Esophagus muscularis mucosa (tissue), 4 donors: ENCODE results near the gene SIGLEC12. TPM values are rescaled to one million over a fixed set of nuclear protein-coding genes. Genes with fewer than 3 reads are reported as not detected.

Experiments used
- DNase-seq: peaks from one replicate; pipeline ENCODE4 v3.0.0-alpha.2; 2017; ENCODE audit errors: extremely low spot score
- H3K27ac ChIP-seq, 4 donors: fragments of 200-600 bp; sonication (generic); replicated peaks in 1 of 4; 1 replicate in 3 of 4; 2 replicates in 1 of 4; pipeline ENCODE4 v1.5.1; 2016 to 2019; ENCODE audit warnings: mild to moderate bottlenecking in 1 of 4
- H3K27me3 ChIP-seq, 4 donors: fragments of 200-600 bp; sonication (generic); one replicate each; pipeline versions ENCODE4 v1.5.1 to v1.6.0; 2016 to 2019
- H3K36me3 ChIP-seq, 4 donors: fragments of 200-600 bp; sonication (generic); one replicate each; pipeline ENCODE4 v1.5.1; 2016 to 2019
- H3K4me1 ChIP-seq, 4 donors: fragments of 200-600 bp; sonication (generic); one replicate each; pipeline ENCODE4 v1.5.1; 2016 to 2019
- H3K4me3 ChIP-seq, 4 donors: fragments of 200-600 bp; sonication (generic); 1 replicate in 2 of 4; 2 replicates in 2 of 4; pipeline ENCODE4 v1.5.1; 2016 to 2019; ENCODE audit warnings: mild to moderate bottlenecking in 4 of 4, moderate library complexity in 1 of 4
- H3K9me3 ChIP-seq, 4 donors: fragments of 200-600 bp; sonication (generic); 1 replicate in 3 of 4; 2 replicates in 1 of 4; pipeline ENCODE4 v1.5.1; 2016 to 2019
- CTCF ChIP-seq, 3 experiments: fragments of 200-600 bp in 2 of 3; fragments of 450-650 bp in 1 of 3; sonication (generic) in 2 of 3; IDR thresholded peaks; one replicate each; pipeline ENCODE4 v1.5.1; 2017 to 2019; ENCODE audit warnings: antibody characterized with exemption in 3 of 3, mild to moderate bottlenecking in 2 of 3, moderate library complexity in 1 of 3
- EP300 ChIP-seq: sonication (generic); formaldehyde crosslinking; IDR thresholded peaks from one replicate; pipeline ENCODE4 v1.6.1; 2017; ENCODE audit warnings: antibody characterized with exemption
- POLR2A ChIP-seq: fragments of 450-650 bp; IDR thresholded peaks from one replicate; pipeline ENCODE4 v1.6.1; 2017; ENCODE audit warnings: antibody characterized with exemption, moderate library complexity, mild to moderate bottlenecking, low read depth
- POLR2AphosphoS5 ChIP-seq, 2 donors: sonication (generic); formaldehyde crosslinking; IDR thresholded peaks; one replicate each; pipeline ENCODE4 v1.6.1; 2017; ENCODE audit warnings: antibody characterized with exemption in 2 of 2
- WGBS: methylation state at CpG from one replicate; pipeline ENCODE4 v1.1.5; 2018; 5-methylcytosine and 5-hydroxymethylcytosine counted together
- intact Hi-C: fragments of 100-400 bp; cut with DNase I; formaldehyde crosslinking; loops from one replicate; pipeline ENCODE4 v1.15.1; 2023
- total RNA-seq, 4 donors: library from RNA; depleted of rRNA; stranded (reverse); fragments of >200 nt; gene quantifications; one replicate each; pipeline versions ENCODE4 v1.1.0 to v1.2.1, GENCODE V29; 2016

Gene SIGLEC12
- total RNA-seq, 4 donors from 2014 or later: 0.29 TPM; not detected in 3

DNA sequence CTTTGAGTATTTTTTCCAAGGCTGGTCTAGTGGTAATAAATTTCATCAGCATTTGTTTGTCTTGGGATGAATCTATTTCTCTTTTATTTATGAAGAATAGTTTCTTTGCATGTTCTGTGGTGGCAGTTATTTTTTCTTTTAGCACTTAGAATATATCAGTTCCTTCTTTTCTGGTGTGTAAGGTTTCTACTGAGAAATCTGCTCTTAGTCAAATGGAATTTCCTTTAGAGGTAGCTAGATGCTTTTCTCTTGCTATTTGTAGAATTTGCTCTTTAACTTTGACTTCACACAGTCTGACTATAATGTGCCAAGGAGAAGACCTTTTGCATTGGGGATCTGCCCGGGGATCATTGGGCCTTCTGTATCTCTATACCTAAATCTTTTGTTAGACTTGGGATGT is 33.9 kb upstream of the SIGLEC12 start:
- no peak overlapping the region for H3K4me3 ChIP-seq

DNA sequence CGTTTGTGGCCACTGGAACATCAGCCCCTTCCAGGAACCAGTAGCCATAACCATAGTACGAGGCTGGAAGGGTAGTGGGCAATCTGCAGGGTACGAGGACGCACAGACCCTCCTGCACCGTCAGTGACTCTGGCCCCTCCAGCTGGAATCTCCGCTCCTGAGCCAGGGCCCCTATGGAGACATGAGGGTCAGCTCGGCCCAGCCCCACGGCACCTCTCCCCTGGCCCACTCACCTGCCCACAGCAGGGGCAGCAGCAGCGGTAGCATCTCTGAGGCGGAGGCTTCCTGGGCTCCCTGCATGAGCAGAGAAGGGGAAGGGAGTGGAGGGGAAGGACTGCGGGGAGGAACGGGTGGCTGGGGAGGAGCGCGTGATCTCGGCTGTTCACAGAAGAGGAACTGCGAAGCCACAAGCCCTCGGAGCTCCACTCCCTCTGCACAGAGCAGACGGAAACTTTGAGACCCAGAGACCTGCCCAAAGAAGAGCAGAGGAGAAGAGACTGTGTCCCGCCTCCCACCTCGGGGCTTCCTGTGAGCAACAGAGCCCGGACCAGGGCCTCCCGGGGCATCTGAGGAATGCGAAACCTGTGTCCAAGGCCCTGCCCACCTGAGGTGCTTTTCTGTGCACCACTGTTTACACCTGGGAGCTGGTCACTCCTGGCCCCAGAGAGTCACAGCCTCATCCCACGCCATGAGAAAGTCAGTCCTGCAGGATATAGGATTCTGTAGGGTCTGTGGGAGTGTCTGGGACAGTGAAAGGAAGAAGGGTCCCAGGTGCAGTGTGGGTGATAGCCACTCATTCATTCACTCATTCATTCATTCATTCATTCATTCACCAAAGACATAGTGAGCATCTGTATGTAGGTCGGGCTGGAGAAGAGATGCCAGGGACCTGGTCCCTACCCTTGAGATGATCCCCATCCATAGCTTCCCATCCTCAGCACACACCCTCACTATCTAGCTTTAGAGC is 30.0 kb upstream of the SIGLEC12 start, which contains the start of gene SIGLEC6:
SIGLEC6 (minus strand) TSS at position 322 of the 967 bp plus-strand sequence; CDS start at position 300, 22 bp downstream.
- 32% methylated on average over 24 of the region's 25 CpGs for WGBS
- TF ChIP-seq POLR2A (no peak), EP300 (no peak)
- Histone ChIP-seq H3K4me1 (no peaks in the 10 kb centered on the region), H3K27me3 (peaks cover 0 to 55% (median 0%) of the 10 kb centered on the region in 4 donors), H3K27ac (no peak within 1 kb of the TSS), H3K9me3 (peaks cover 0 to 10% (median 3%) of the 10 kb centered on the region in 4 donors), H3K4me3 (no peak within 1 kb of the TSS), H3K36me3 (no peaks in the 10 kb centered on the region)
- DNase-seq: no peak
- intact Hi-C loops: no loop called here

More for the DNA sequence above, 33.9 kb upstream of the SIGLEC12 start:
- H3K36me3 ChIP-seq: no peaks in the 10 kb centered on the region
- no peaks in the 10 kb centered on the region for H3K4me1 ChIP-seq
- WGBS: 81% methylated on average over 1 of the region's 1 CpG
- TF ChIP-seq POLR2A: no peak
- TF ChIP-seq EP300: no peak
- TF ChIP-seq POLR2AphosphoS5 (IDR thresholded peaks at IDR 0.05): no peak
- no peak for TF ChIP-seq CTCF (IDR thresholded peaks at IDR 0.05)
- peaks cover 0 to 58% (median 0%) of the 10 kb centered on the region in 4 donors for H3K27me3 ChIP-seq
- no peak for DNase-seq
- intact Hi-C loops: no loop called here
- peaks cover 0 to 10% (median 3%) of the 10 kb centered on the region in 4 donors for H3K9me3 ChIP-seq
- no peak overlapping the region for H3K27ac ChIP-seq

DNA sequence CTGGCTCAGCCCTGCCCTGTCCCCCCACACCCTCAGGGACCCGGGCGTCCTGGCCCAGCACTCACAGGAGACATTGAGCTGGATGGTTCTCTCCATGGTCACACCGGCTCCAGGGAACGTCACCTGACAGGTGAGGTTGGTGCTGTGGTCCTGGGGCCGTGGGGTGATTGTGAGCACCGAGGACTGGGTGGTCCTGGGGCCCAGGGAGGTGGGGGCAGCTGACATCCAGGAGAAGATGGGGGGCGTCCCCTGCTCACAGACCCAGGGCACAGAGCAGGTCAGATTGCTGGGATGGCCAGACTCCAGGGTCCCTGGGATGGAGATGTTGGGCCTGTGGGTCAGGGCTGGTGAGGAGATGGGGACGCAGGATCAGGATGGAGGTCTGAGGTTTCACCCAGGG is 29.0 kb upstream of the SIGLEC12 start:
- H3K27me3 ChIP-seq: peaks cover 0 to 57% (median 0%) of the 10 kb centered on the region in 4 donors
- no peaks in the 10 kb centered on the region for H3K4me1 ChIP-seq
- no peak overlapping the region for H3K4me3 ChIP-seq
- H3K36me3 ChIP-seq: no peaks in the 10 kb centered on the region
- intact Hi-C loops: no loop called here
- H3K9me3 ChIP-seq: peaks cover 0 to 10% (median 2%) of the 10 kb centered on the region in 4 donors
- no peak overlapping the region for H3K27ac ChIP-seq
- TF ChIP-seq POLR2A: no peak
- no peak for TF ChIP-seq POLR2AphosphoS5 (IDR thresholded peaks at IDR 0.05)
- no peak for TF ChIP-seq EP300
- TF ChIP-seq CTCF (IDR thresholded peaks at IDR 0.05): no peak
- DNase-seq: no peak
- WGBS: 85% methylated on average over 8 of the region's 8 CpGs

GRCh38 chr19:51529301-51529700 is 27.7 kb upstream of the SIGLEC12 start:
- no peaks in the 10 kb centered on the region for H3K36me3 ChIP-seq
- no peak overlapping the region for H3K27ac ChIP-seq
- intact Hi-C loops: no loop called here
- TF ChIP-seq CTCF (IDR thresholded peaks at IDR 0.05) (no peak), POLR2AphosphoS5 (IDR thresholded peaks at IDR 0.05) (no peak), EP300 (no peak), POLR2A (no peak)
- no peak overlapping the region for H3K4me3 ChIP-seq
- DNase-seq: no peak
- peaks cover 0 to 6% (median 0%) of the 10 kb centered on the region in 4 donors for H3K9me3 ChIP-seq
- 86% methylated on average over 1 of the region's 2 CpGs for WGBS
- peaks cover 0 to 64% (median 0%) of the 10 kb centered on the region in 4 donors for H3K27me3 ChIP-seq
- no peaks in the 10 kb centered on the region for H3K4me1 ChIP-seq

GRCh38 chr19:51525651-51526050 is 24.1 kb upstream of the SIGLEC12 start:
- Histone ChIP-seq H3K27me3 (peaks cover 0 to 55% (median 0%) of the 10 kb centered on the region in 4 donors), H3K27ac (no peak overlapping the region), H3K4me1 (no peaks in the 10 kb centered on the region), H3K36me3 (no peaks in the 10 kb centered on the region), H3K9me3 (peaks cover 0 to 5% (median 0%) of the 10 kb centered on the region in 4 donors), H3K4me3 (no peak overlapping the region)
- intact Hi-C loops: no loop called here
- TF ChIP-seq EP300: no peak
- TF ChIP-seq POLR2AphosphoS5 (IDR thresholded peaks at IDR 0.05): no peak
- no peak for TF ChIP-seq CTCF (IDR thresholded peaks at IDR 0.05)
- WGBS: 55% methylated on average over 4 of the region's 4 CpGs
- DNase-seq: no peak
